GM18868 (cell line): Measurements from ENCODE around the gene SPDYE11.
A peak's percentile ranks its signal among the peaks of the same experiment; 100 is the strongest.
"Not testable (repeated sequence)": the region's sequence is repeated elsewhere in the genome, so short reads cannot be mapped to it uniquely, and the experiment has no call there.

ENCODE experiments used
- ATAC-seq: cut with Tn5 transposase; IDR thresholded peaks from one replicate; pipeline ENCODE4 v1.9.1; 2021; ENCODE audit warnings: mild to moderate bottlenecking, moderate library complexity; ENCODE audit not compliant: unreplicated experiment

Gene SPDYE11

GRCh38 chr7:73057811-73058210 lies at the start of gene SPDYE11:
TSS of gene SPDYE11 (minus strand) at chr7:73057911. CDS start at chr7:73056111, 1,800 bp downstream.
- not testable (repeated sequence) for ATAC-seq

GRCh38 chr7:73085938-73086337 lies 28.2 kb upstream of the SPDYE11 start, which contains the start of gene SPDYE9:
TSS of gene SPDYE9 (minus strand) at chr7:73086038. CDS start at chr7:73084238, 1,800 bp downstream.
- not testable (repeated sequence) for ATAC-seq

- ATAC-seq: not testable (repeated sequence)
Measured at GRCh38 chr7:73029666-73030065, 28.0 kb downstream of the SPDYE11 start, which contains the start of gene SPDYE8. TSS of gene SPDYE8 (minus strand) at chr7:73029766. CDS start at chr7:73027966, 1,800 bp downstream.

GRCh38 chr7:73006491-73006890 lies 51.2 kb downstream of the SPDYE11 start:
- ATAC-seq: not testable (repeated sequence)

GRCh38 chr7:73005693-73006447 lies 51.8 kb downstream of the SPDYE11 start:
- peak; percentile 78 for ATAC-seq

- peak; percentile 83 for ATAC-seq
Measured at GRCh38 chr7:73005356-73005692, 52.4 kb downstream of the SPDYE11 start.

- not testable (repeated sequence) for ATAC-seq
Measured at GRCh38 chr7:72997887-72998468, 59.7 kb downstream of the SPDYE11 start.
